Left kidney (tissue), 2 donors: ENCODE results near the gene NGRN. TPM values are rescaled to one million over a fixed set of nuclear protein-coding genes. Genes with fewer than 3 reads are reported as not detected.
"Not testable (repeated sequence)": the region's sequence is repeated elsewhere in the genome, so short reads cannot be mapped to it uniquely, and the experiment has no call there.

Experiments used
- DNase-seq: peaks from one replicate; pipeline ENCODE4 v3.0.0-alpha.2; 2013
- polyA plus RNA-seq: library from polyadenylated mRNA; unstranded; fragments of 120-200 nt; gene quantifications from one replicate; pipeline ENCODE4 v1.2.1, GENCODE V29; 2013; ENCODE audit not compliant: insufficient read length

Gene NGRN
- polyA plus RNA-seq, 1 donor: 113 TPM

DNA sequence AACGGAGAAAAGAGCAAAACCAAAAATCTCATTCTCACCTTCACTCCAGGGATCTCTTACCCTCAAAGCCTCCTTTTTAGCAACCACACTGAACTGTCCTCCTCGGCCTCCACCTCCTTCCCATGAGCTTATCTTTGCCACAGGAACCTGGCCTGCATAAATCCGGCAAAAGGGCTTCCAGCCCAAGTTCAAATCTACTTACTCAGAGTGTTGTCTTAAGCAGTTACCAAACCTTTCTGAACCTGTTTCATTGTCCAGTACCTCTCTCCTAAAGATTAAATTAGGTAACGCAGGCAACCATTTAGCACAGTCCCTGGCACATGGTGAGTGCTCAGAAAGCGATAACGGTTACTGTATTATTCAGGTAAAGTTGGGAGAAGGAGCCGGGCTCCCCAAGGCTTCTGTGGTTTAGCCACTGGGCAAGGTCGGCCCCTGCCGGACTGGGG is 32.5 kb upstream of the NGRN start:
- DNase-seq: no peak

DNA sequence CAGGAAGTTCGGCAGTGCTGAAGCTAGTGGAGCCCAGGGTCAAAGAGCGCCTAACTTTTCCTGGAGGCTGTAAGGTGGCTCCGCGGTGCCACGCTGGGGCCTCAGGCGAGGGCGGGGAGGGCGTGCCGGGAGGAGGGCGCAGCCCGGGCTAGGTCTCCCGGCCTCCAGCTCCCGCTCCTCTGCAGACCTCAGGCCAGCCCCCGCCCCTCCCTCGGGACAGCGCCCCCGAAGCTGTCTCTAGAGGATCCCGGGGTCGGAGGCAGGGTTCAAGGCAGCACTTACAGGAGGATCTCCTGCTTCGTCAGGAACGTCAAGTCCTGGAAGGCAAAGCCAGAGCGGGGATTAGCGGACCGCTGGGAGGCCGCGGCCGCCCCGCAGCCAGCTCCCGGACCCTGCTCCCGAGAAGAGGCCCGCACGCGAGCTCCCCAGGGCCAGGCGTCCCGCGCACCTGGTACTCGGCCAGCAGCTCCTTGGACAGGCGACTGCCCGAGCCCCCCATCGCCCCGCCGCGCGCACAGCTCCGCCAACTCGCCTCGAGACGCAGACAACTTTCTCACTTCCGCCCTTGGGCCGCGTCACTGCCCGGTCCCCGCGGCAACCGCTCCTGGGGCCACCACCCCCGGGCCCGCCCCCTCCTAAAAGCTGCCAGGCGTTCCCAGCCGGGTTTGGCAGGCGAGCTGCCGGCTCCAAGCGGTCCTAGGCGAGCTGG is 31.9 kb upstream of the NGRN start, which contains the start of gene CIB1:
CIB1 (minus strand) TSS at position 555 of the 709 bp plus-strand sequence; CDS start at position 499, 56 bp downstream.
- peak; percentile 94 for DNase-seq

DNA sequence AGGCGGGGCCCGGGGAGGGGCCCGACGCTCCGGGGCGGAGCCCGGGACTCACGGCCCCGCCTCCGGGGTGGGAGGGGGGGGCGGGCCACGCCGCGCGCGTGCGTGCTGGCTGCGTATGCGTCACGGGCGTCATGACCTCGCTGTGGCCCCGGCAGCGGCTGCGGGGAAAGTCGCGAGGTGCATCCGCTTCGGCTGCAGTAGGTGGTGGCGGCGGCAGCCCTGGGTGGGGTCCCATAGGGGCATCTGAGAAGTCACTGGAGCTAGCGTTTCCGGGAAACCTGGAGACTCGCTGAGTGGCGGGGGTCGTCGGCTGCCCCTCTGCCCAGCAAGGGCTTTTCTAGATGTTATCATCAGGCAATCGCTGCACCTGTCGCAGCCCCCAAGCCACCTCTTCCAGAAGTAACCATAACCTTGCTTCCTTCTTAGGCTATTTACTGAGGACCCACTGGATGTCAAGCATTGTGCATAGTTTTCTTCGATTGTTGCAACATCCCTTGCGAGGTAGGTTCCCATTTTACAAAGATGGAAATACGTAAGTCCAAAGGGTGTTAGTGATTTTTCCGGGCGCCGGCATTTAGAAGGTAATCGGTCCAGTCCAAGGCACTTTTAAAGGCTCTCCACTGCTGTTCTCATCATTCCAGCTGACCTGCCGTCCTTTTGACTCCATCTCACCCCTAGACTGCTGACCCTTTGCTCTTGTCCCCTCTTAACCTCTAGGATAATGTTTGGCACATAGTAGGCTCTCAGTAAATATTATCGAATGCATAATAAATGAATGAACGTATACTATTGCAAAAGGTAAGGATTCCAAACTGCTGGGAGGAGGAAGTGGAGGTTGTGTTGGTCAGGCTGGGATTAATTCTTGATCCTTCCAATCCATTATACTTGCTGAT is 31.1 kb upstream of the NGRN start, which contains the start of gene GDPGP1:
GDPGP1 (plus strand) TSS at position 114 of the 893 bp plus-strand sequence. CDS start 6,700 bp downstream, outside the sequence.
- no peak for DNase-seq

DNA sequence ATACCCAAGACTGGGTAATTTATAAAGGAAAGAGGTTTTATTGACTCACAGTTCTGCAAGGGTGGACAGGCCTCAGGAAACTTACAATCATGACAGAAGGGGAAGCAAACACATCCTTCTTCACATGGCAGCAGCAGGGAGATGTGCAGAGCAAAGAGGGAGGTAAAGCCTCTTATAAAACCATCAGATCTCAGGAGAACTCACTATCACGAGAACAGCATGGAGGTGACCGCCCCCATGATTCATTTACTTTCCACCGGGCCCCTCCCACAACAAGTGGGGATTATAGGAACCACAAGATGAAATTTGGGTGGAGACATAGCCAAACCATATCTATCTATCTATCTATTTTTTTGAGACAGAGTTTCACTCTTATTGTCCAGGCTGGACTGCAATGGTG is 26.1 kb upstream of the NGRN start:
- DNase-seq: no peak

DNA sequence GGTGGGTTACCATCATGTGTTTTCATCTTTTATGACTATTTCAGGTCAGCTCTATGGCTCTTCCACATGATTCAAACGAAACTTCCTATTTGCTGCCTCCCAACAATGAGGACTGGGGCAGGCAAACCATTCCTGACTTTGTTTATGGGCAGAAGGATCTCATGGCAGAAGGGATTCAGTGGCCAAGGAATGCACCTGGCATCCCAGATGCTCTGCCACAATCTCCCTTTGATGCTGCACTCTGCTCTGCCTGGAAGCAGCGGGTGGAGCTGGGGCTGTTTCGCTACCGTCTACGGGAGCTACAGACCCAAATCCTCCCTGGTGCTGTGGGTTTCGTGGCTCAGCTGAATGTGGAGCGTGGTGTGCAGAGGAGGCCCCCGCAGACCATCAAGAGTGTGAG is 24.6 kb upstream of the NGRN start:
- no peak for DNase-seq

DNA sequence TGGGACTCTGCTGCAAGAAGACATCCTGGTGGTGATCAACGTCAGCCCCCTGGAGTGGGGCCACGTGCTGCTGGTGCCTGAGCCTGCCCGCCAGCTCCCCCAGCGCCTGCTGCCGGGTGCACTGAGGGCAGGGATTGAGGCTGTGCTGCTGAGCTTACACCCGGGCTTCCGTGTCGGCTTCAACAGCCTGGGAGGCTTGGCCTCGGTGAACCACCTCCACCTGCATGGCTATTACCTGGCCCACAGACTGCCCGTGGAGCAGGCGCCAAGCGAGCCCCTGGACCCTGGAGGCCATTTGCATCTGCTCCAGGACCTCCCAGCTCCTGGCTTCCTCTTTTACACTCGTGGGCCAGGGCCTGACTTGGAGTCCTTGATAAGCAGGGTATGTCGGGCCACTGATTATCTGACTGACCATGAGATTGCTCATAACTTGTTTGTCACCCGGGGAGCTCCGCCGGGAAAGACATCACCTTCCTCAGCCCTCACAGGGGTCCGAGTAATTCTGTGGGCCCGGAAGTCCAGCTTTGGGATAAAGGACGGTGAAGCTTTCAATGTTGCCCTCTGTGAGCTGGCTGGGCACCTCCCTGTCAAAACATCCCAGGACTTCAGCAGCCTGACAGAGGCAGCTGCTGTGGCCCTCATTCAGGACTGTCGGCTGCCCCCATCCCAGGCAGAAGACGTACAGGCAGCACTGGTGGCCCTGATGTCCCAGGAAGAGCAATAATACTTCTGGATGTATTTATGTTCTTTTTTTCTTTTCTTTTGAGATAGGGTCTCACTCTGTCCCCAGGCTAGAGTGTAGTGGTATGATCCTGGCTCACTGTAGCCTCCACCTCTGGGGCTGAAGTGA is 23.9 kb upstream of the NGRN start:
- no peak for DNase-seq

DNA sequence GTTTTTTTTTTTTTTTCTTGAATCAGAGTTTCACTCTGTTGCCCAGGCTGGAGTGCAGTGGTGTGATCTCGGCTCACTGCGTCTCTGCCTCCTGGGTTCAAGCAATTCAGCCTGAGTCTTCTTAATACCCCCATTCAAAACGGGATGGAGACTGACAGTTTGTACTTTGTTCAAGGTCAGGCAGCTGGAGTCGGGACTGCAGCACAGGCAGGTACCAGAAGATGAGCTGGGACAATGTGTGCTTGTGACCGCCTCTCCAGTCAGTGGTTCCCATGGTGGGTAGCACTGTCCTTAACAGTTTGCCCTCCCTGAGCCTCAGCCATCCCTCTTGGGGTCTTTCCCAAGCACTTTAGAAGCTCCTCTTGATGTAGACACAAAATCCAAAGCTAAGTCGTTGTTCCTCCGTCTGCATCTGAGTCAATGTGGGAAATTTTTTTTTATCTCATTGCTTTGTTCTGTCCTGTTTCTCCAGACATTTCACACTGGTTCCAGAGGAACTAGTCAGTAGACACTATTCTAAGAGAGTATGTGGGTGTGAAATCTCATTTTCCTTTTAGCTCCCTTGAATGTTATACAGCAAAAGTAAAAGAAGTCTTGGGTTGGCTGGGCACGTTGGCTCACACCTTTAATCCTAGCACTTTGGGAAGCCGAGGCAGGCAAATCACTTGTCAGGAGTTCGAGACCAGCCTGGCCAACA is 21.4 kb upstream of the NGRN start:
- DNase-seq: no peak

DNA sequence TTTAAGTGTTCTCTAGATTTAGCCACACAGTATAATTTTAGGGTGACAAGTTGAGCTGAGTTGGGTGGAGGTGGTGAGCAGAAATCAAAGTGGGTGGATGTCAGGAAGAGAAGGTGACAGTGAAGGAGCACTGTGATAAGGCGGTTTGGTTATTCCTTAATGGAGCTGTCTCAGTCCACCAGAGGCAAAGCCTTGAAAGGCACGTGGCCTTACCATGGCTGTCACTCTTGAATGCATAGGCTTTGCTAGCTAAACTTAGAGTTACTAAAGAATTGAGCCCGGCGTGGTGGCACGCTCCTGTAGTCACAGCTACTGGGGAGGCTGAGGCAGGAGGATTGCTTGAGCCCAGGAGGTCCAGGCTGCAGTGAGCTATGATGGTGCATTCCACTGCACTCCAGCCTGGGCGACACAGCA is 16.7 kb upstream of the NGRN start:
- DNase-seq: no peak

DNA sequence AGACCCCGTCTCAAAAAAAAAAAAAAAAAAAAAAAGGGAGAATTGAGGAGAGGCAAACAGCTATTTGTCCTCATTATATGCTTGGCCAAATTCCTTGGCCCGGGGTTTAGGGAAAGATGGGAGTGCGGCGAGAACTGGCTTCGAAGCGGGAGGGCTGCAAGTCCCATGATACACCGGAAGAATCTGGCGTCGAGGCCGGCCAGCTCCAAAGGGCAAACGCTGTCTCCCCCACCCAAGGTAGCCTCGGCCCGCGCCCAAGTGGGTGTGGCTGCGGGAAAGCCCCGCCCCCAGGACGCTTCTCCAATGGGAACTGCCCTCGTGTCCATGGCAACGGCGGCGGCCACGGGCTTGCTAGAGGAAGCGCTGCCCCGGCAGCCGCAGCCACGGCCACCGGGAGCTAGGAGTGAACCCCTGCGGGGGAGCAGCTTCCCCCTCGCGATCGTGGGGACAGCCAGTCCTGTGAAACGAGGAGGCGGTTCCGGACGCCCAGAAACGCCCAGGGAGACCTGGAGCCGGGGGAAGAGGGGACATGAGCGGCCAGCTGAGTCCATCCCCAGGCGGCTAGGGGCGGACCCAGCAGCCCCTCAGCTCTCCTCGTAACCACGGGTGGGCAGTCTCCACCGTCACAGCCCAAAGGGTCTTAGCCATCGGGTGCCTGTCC is 16.1 kb upstream of the NGRN start, which contains the start of gene TTLL13:
TTLL13 (plus strand) TSS at position 354 of the 661 bp plus-strand sequence. CDS start 1,075 bp downstream, outside the sequence.
- DNase-seq: peak; percentile 90

DNA sequence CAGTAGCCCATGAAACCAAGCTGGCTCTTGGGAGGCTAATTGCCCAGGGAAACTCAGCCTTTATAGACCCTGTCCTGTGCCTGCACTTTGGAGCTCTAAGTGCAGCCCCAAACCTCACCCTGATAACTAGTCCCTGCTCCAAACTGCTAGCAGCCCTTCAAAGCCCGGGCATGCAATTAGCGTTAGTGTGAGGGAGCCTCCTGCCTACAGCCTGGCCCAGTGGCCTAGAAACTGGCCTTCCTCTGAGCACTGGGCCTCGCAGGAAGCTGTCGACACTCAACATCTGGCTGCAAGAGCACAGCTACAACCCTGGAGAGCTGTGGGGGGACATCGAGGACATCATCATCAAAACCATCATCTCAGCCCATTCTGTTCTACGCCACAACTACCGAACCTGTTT is 7.7 kb upstream of the NGRN start:
- no peak for DNase-seq

DNA sequence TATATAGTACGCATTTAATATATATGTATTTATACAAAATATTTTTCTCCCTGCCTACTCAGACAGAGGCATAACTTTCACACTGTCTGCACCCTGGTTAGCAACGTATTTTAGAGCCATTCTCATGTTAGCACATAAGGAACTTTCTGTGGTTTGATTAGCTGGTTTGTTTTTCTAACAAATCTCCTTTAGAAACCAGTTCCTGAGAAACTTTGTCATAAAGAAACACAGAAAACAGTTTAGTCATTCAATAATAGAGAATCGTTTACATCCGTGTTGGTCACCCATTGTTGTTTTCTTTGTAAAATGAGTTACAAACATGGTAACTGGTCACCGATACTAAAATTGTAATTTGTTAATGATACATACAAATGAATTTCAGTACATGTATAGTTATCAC is 5.9 kb upstream of the NGRN start:
- no peak for DNase-seq

DNA sequence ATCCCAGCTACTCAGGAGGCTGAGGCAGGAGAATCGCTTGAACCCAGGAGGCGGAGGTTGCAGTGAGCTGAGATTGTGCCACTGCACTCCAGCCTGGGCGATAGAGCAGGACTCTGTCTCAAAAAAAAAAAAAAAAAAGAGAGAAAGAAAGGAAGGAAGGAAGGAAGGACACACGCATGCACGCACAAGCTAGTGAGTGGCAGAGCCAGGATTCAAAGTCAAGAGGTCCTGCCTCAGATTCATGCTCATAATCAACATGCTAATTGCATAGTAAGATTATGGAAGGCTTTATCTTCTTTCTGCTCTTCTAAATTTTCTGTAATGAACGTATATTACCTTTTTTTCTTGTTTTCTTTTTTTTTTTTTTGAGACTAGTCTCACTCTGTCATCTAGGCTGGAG is 4.7 kb upstream of the NGRN start:
- DNase-seq: not testable (repeated sequence)

DNA sequence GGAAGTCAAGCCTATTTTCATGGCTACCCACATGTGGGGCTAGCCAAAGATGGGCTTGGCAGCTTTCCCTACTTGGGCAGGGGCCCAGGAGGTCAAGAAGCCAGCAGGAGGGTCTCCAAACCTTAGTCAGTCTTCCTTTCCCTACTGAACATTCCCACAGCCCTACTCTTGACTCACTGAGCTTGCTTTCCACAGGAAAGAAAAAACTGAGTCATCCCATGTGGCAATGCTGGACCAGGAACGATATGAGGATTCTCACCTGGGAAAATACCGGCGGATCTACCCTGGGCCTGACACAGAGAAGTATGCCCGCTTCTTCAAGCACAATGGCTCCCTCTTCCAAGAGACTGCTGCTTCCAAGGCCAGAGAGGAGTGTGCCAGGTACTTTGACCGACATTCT is 3.7 kb upstream of the NGRN start:
- DNase-seq: no peak

DNA sequence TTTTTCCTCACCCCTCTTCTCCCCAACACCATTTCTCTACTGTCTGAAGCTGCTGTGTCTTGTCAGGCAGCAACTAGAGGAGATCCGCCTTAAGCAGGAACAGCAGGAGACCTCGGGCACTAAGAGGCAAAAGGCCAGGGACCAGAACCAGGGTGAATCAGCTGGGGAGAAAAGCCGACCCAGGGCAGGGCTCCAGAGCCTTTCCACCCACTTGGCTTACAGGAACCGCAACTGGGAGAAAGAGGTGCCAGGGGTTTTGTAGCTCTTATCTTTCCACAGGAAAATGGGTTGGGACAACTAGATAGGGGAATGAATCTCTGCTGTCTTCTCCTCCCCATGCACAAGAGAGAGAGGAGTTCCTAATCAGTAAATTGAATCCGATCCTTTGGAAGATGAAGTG is 3.0 kb upstream of the NGRN start:
- no peak for DNase-seq

DNA sequence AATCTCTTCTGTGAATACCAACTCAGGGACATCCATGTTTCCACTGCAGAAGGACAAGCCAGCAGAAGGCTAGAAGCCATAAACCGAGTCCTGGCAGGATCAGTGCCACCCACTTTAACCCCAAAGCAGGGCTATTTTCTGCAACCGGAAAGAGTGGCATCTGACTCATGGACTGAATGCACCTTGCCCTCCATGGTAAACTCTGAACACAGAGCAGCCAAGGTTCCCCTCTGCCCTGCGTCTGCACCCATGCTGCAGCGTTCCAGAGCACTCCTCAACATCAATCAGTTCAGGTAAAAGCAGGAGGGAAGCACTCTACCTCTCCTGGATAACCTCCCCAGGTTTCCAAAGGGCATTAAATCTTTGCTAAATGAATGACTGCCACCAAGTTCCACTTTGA is 801 bp upstream of the NGRN start:
- DNase-seq: no peak

DNA sequence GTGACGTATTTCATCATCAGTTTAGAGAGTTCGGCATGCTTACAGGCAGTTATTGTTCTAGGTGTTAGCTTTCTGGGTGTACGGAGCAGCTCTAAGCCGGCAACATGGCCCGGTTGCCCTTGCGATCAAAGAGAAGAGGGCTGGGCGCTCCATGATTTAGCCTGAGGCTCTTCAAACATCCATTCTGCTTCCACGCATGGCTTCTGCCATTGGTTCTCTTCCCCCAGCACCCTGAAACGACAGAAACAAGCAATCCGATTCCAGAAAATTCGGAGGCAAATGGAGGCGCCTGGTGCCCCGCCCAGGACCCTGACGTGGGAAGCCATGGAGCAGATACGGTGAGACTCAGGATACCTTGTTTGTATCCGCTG is 574 bp downstream of the NGRN start:
- DNase-seq: no peak

DNA sequence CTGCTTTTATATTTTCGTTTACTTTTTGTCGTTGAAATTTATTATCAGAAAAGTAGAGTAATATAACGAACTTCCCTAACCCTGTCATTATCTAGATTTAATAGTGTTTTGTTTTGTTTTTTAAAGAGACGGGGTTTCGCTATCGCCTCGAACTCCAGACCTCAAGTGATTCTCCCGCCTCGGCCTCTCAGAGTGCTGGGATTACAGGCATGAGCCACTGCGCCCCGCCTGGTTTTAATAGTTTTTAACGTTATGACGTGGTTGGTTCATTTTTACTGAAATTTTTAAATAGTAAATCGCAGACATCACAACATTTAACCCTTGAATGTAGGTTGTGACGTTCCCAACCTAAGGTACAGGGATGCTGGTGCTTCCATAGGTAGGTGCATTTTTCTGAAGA is 1.0 kb downstream of the NGRN start:
- no peak for DNase-seq

DNA sequence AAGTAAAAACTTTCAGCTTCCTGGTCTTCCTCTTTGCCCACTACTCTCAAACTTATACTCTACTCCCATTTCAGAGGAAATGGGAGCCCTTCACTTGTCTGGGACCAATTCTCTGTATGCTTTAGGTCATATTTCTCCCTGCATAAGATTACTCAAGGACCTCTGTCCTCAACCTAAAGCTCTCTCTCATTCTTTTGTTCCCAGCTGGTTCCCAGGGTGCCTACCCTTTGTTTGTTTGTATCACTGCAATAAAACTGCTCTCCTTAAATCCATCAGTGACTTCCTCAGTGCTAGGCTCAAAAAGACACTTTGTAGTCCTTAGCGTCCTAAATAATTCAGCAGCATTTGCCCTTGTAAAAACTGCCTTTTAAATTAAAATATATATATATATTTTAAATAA is 2.9 kb downstream of the NGRN start:
- no peak for DNase-seq

DNA sequence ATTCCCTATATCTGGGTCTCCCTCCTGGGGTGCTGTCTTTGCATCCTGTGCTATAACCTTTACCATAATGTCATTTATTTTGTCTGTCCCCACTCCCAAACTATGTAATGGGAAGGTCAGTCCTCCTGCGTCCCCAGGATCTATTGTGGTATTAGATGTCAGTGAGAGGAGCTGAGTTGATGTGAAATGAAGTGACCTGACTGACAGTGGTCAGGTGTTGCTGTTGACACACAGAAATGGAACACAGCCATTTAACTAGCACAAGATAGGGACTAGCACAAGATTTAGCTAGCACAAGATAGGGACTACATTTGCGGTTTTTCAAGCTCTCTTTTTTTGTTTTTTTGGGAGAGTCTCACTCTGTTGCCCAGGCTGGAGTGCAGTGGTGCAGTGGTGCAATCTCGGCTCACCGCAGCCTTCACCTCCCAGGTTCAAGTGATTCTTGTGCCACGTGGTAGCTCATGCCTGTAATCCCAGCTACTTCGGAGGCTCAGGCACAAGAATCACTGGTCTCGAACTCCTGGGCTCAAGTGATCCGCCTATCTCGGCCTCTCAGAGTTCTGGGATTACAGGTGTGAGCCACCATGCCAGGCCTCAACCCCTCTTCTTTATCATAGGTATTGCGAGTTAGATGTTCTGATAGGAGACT is 5.2 kb downstream of the NGRN start:
- no peak for DNase-seq

DNA sequence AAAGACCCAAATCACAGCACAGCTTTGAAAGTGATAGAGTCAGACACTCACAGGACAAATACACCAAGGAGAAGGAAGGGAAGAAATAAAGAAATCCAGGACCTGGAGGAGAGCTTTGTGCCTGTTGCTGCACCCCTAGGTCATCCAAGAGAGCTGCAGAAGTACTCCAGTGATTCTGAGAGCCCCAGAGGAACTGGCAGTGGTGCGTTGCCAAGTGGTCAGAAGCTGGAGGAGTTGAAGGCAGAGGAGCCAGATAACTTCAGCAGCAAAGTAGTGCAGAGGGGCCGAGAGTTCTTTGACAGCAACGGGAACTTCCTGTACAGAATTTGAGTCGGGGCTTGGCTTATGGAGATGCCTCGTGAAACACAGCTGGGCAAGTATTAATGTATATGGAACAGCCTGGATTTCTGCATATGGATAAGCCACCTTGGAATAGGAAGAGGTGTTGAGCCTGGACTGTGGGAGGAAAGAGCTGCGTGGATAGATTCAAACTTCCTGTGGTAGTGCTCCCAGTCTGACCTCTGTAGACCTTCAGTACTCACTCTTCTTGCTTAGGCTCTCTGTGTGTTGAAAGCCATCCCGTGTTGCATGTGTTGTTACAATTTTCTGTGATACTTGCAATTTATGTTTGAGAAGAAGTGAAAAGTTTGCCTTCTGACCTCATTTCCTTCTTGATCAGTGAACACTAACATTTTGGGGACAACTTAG is 6.1 kb downstream of the NGRN start:
- DNase-seq: no peak
